Measurements from ENCODE around the gene WDCP. TPM values are rescaled to one million over a fixed set of nuclear protein-coding genes. Genes with fewer than 3 reads are reported as not detected.
"Not testable (repeated sequence)": the region's sequence is repeated elsewhere in the genome, so short reads cannot be mapped to it uniquely, and the experiment has no call there.

Gene WDCP, protein sequence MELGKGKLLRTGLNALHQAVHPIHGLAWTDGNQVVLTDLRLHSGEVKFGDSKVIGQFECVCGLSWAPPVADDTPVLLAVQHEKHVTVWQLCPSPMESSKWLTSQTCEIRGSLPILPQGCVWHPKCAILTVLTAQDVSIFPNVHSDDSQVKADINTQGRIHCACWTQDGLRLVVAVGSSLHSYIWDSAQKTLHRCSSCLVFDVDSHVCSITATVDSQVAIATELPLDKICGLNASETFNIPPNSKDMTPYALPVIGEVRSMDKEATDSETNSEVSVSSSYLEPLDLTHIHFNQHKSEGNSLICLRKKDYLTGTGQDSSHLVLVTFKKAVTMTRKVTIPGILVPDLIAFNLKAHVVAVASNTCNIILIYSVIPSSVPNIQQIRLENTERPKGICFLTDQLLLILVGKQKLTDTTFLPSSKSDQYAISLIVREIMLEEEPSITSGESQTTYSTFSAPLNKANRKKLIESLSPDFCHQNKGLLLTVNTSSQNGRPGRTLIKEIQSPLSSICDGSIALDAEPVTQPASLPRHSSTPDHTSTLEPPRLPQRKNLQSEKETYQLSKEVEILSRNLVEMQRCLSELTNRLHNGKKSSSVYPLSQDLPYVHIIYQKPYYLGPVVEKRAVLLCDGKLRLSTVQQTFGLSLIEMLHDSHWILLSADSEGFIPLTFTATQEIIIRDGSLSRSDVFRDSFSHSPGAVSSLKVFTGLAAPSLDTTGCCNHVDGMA
- polyA plus RNA-seq: 6.7 TPM
- long read RNA-seq, donor 1, partial matches to known transcripts: 0 of 1 reads
- long read RNA-seq, donor 1, other reads (novel, unspliced or antisense): 0 of 1 reads
- long read RNA-seq, donor 2, partial matches to known transcripts: 0 of 2 reads
- long read RNA-seq, donor 2, other reads (novel, unspliced or antisense): 0 of 2 reads
- long read RNA-seq, donor 3: 0 reads
- long read RNA-seq, donor 4: 0 reads
- long read RNA-seq, donor 5, partial matches to known transcripts: 0 of 2 reads
- long read RNA-seq, donor 5, other reads (novel, unspliced or antisense): 0 of 2 reads
- long read RNA-seq, donor 6, partial matches to known transcripts: 0 of 1 reads
- long read RNA-seq, donor 6, other reads (novel, unspliced or antisense): 0 of 1 reads
- long read RNA-seq, donor 7, partial matches to known transcripts: 0 of 3 reads
- long read RNA-seq, donor 7, other reads (novel, unspliced or antisense): 0 of 3 reads
- long read RNA-seq, donor 8, partial matches to known transcripts: 11 of 17 reads
- long read RNA-seq, donor 8, other reads (novel, unspliced or antisense): 5 of 17 reads
- long read RNA-seq, donor 9: 0 reads
- long read RNA-seq, donor 10, partial matches to known transcripts: 16 of 31 reads
- long read RNA-seq, donor 10, other reads (novel, unspliced or antisense): 12 of 31 reads
- long read RNA-seq, donor 11, partial matches to known transcripts: 0 of 1 reads
- long read RNA-seq, donor 11, other reads (novel, unspliced or antisense): 0 of 1 reads

DNA sequence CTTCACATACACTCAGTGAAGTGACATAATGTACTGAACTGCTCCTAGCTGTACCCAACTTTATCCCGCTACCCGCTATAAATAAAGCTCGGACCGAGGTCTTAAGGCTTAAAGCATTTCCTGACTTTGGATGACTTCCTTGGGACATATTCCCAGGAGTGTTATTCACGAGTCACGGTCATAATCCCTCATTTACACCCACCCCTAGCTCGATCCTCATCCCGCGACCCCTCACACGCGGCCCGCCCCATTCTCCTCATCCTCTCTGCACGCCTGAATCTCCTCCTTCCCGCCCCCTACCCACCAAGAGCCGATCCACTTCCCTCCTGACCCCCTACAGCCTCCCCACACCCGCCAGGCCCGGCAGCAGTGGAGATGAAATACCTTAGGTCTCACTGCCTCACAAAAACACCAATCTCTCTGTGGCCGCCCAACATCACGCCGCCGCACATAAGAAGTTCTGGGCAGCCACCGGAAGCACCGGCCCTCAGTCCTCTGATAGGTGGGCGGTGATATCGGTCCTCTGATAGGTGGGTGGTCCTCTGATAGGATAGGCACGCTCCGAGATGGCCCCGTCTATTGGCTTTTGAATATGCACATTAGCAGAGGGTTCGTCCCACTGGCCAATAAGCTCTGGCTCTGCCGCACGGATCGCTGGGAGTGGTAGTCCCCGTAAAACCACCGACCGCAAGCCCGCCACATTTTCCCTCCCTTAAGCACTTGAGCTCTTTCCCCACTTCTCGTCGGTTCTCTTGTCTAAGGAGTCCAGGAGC lies at the start of gene WDCP:
TSS of gene WDCP (minus strand) at position 462 of the 773 bp plus-strand sequence. CDS start 7,897 bp downstream, outside the sequence.
- Histone ChIP-seq H3K36me3 (ENCODE audit: control insufficient read depth, insufficient read depth, low read length) (no peaks in the 10 kb centered on the region), H3K27me3 (ENCODE audit: control insufficient read depth, insufficient read depth, low read length) (peaks cover 21% of the 10 kb centered on the region), H3K9me3 (ENCODE audit: control insufficient read depth, low read depth, low read length) (no peaks in the 10 kb centered on the region), H3K4me3 (ENCODE audit: low read length) (peak within 1 kb of the TSS; percentile 70), H3K4me1 (ENCODE audit: control insufficient read depth, insufficient read depth, low read length) (peaks cover 8% of the 10 kb centered on the region), H3K27ac (ENCODE audit: low read length) (peak within 1 kb of the TSS; percentile 14)
- WGBS (ENCODE audit: insufficient coverage, low lambda C conversion rate): no CpG with 5 or more reads among the region's 38 CpGs
- peak; percentile 95 to 97 for DNase-seq

DNA sequence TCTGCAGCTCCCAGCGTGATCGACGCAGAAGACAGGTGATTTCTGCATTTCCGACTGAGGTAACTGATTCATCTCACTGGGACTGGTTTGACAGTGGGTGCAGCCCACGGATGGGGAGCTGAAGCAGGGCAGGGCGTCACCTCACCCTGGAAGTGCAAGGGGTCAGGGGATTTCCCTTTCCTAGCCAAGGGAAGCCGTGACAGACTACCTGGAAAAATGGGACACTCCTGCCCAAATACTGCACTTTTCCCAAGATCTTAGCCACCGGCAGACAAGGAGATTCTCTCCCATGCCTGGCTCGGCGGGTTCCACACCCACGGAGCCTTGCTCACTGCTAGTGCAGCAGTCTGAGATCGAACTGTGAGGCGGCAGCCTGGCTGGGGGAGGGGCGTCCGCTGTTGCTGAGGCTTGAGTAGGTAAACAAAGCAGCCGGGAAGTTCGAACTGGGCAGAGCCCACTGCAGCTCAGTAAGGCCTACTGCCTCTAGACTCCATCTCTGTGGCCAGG lies 48.0 kb upstream of the WDCP start:
- H3K36me3 ChIP-seq (ENCODE audit: control insufficient read depth, insufficient read depth, low read length); H3K4me1 ChIP-seq (ENCODE audit: control insufficient read depth, insufficient read depth, low read length); DNase-seq; H3K9me3 ChIP-seq (ENCODE audit: control insufficient read depth, low read depth, low read length); H3K27ac ChIP-seq (ENCODE audit: low read length); H3K4me3 ChIP-seq (ENCODE audit: low read length); H3K27me3 ChIP-seq (ENCODE audit: control insufficient read depth, insufficient read depth, low read length): not testable (repeated sequence)
- WGBS (ENCODE audit: insufficient coverage, low lambda C conversion rate): no CpG with 5 or more reads among the region's 17 CpGs

DNA sequence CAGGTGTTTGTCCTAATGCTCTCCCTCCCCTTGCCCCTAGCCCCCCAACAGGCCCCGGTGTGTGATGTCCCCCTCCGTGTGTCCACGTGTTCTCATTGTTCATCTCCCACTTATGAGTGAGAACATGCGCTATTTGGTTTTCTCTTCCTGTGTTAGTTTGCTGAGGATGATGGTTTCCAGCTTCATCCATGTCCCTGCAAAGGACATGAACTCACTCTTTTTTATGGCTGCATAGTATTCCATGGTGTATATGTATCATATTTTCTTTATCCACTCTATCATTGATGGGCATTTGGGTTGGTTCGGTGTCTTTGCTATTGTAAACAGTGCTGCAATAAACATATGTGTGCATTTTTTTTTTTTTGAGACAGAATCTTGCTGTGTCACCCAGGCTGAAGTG lies 46.1 kb upstream of the WDCP start:
- DNase-seq; H3K27ac ChIP-seq (ENCODE audit: low read length); H3K36me3 ChIP-seq (ENCODE audit: control insufficient read depth, insufficient read depth, low read length); H3K27me3 ChIP-seq (ENCODE audit: control insufficient read depth, insufficient read depth, low read length); H3K4me1 ChIP-seq (ENCODE audit: control insufficient read depth, insufficient read depth, low read length); H3K4me3 ChIP-seq (ENCODE audit: low read length); H3K9me3 ChIP-seq (ENCODE audit: control insufficient read depth, low read depth, low read length): not testable (repeated sequence)
- whole genome bisulfite sequencing (ENCODE audit: insufficient coverage, low lambda C conversion rate): no CpG with 5 or more reads among the region's 5 CpGs

DNA sequence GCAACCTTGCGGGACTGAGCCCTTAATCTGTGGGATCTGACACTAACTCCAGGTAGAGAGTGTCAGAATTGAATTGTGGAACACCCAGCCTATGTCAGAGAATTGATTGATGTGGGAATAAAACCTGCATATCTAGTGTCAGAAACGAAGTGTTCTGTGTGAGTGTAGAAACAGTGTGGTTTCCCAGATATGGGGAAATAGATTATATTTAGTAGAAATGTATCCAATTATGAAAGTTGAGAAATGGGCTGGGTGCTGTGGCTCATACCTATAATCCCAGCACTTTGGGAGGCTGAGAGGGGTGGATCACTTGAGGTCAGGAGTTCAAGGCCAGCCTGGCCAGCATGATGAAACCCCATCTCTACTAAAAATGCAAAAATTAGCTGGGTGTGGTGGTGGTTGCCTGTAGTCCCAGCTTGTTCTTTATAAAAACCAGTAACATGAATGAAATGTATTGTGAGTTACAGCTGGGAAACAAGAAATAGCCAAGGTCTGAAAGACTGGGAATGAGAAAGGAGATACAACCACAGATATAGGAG lies 41.7 kb upstream of the WDCP start:
- Histone ChIP-seq H3K9me3 (ENCODE audit: control insufficient read depth, low read depth, low read length) (no peaks in the 10 kb centered on the region), H3K27me3 (ENCODE audit: control insufficient read depth, insufficient read depth, low read length) (no peaks in the 10 kb centered on the region), H3K4me1 (ENCODE audit: control insufficient read depth, insufficient read depth, low read length) (peaks cover 5% of the 10 kb centered on the region), H3K4me3 (ENCODE audit: low read length) (no peak overlapping the region), H3K36me3 (ENCODE audit: control insufficient read depth, insufficient read depth, low read length) (peaks cover 4% of the 10 kb centered on the region), H3K27ac (ENCODE audit: low read length) (no peak overlapping the region)
- DNase-seq: no peak
- no CpG with 5 or more reads among the region's 2 CpGs for WGBS (ENCODE audit: insufficient coverage, low lambda C conversion rate)

DNA sequence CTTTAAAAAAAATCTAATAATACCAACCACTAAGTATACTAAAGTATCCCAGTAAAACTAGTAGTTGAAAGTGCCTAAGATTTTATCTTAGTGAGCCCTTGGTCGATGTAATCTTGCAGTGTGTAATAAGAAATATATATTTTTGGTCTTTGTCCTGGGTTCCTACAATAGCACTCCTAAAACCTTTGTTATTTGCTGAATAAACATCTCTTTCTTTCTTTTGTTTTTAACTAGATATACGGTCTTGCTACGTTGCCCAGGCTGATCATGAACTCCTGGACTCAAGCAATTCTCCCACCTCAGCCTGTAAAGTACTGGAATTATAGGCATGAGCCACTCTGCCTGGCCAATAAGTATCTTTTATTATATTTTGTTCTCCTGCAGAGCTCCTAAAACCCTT lies 39.8 kb upstream of the WDCP start:
- WGBS (ENCODE audit: insufficient coverage, low lambda C conversion rate): 69% methylated on average over 2 of the region's 3 CpGs
- H3K27ac ChIP-seq (ENCODE audit: low read length): no peak overlapping the region
- no peak for DNase-seq

DNA sequence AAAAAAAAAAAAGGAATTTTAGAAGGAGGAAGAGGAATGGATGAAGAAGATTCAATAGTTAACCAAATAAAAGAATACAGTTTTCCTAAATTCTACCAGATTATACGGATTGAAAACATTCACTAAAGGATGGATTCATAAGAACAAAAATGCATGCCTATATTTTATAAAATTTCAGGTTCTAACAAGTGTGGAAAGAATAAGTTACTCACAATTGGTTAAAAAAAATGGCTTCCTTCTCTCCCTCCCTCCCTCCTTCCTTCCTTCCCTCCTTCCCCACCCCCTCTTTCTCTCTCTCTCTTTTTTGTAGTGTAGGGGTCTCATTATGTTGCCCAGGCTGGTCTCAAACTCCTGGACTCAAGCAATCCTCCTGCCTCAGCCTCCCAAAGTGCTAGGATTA lies 39.0 kb upstream of the WDCP start:
- H3K9me3 ChIP-seq (ENCODE audit: control insufficient read depth, low read depth, low read length): no peaks in the 10 kb centered on the region
- 100% methylated on average over 1 of the region's 1 CpG for WGBS (ENCODE audit: insufficient coverage, low lambda C conversion rate)
- H3K4me3 ChIP-seq (ENCODE audit: low read length): no peak overlapping the region
- no peaks in the 10 kb centered on the region for H3K27me3 ChIP-seq (ENCODE audit: control insufficient read depth, insufficient read depth, low read length)
- H3K36me3 ChIP-seq (ENCODE audit: control insufficient read depth, insufficient read depth, low read length): peaks cover 18% of the 10 kb centered on the region
- H3K27ac ChIP-seq (ENCODE audit: low read length): no peak overlapping the region
- peaks cover 16% of the 10 kb centered on the region for H3K4me1 ChIP-seq (ENCODE audit: control insufficient read depth, insufficient read depth, low read length)
- no peak for DNase-seq

More for the DNA sequence above, 39.8 kb upstream of the WDCP start:
- no peaks in the 10 kb centered on the region for H3K9me3 ChIP-seq (ENCODE audit: control insufficient read depth, low read depth, low read length)
- H3K4me1 ChIP-seq (ENCODE audit: control insufficient read depth, insufficient read depth, low read length): peaks cover 16% of the 10 kb centered on the region
- peaks cover 14% of the 10 kb centered on the region for H3K36me3 ChIP-seq (ENCODE audit: control insufficient read depth, insufficient read depth, low read length)
- no peaks in the 10 kb centered on the region for H3K27me3 ChIP-seq (ENCODE audit: control insufficient read depth, insufficient read depth, low read length)
- no peak overlapping the region for H3K4me3 ChIP-seq (ENCODE audit: low read length)

DNA sequence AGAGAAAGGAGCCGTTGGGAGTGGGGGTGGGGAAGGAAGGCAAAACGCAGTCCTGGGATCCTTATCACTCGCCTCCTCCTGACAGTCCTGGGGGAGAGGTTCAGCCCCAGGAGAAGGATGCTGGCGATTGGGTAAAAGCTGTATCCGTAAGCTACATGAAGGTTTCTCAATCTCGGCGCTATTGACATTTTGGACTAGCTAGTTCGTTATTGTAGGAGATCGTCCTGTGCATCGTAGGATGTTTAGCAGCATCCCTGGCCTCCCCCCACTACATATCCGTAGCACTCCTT lies 38.0 kb upstream of the WDCP start:
- DNase-seq: no peak
- H3K27me3 ChIP-seq (ENCODE audit: control insufficient read depth, insufficient read depth, low read length): no peaks in the 10 kb centered on the region
- peaks cover 26% of the 10 kb centered on the region for H3K36me3 ChIP-seq (ENCODE audit: control insufficient read depth, insufficient read depth, low read length)
- no CpG with 5 or more reads among the region's 11 CpGs for WGBS (ENCODE audit: insufficient coverage, low lambda C conversion rate)
- H3K4me1 ChIP-seq (ENCODE audit: control insufficient read depth, insufficient read depth, low read length): peaks cover 16% of the 10 kb centered on the region
- H3K9me3 ChIP-seq (ENCODE audit: control insufficient read depth, low read depth, low read length): no peaks in the 10 kb centered on the region
- H3K27ac ChIP-seq (ENCODE audit: low read length): peak overlapping the region; percentile 94
- H3K4me3 ChIP-seq (ENCODE audit: low read length): peak overlapping the region; percentile 67

DNA sequence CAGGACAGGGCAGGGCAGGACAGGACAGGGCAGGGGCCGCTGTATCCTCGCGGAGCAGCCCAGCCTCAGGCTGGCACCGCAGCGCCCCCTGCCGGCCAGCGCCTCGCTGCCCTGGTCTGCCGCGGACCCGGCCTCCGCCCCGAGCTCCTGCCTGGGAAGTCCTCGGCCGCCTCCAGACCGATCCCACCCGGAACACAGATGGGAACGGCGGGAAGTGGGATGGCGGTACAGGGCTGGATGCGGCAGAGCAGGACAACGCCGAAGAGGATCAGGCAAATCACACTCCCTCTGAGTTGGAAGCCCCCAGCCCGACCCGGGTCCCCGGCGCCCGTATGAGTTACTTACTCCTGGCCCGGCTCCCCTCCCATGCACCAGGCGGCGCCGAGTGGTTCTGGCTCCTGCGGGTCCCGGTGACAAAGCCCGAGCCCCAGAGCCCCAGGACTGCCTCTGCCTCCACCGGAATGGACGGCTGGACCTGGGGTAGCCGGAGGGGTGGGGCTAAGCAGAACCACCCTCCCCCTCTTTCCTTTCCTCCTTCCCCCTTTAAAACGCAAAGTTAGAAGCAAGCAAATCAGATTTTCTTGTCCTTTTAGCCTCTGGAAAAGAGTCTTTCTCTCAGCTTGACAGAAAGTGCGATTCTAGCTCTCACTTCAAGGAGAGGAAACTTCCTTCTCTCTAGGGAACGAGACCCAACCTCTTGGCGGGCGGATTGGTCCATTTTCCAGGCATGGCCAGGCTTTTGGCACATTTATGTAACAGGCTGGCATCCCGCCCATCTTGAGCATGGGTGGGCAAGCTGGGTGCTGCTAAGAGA lies 37.4 kb upstream of the WDCP start, which contains the start of gene TP53I3:
TSS of gene TP53I3 (minus strand) at position 449 of the 814 bp plus-strand sequence. CDS start 508 bp downstream, outside the sequence.
- Histone ChIP-seq H3K9me3 (ENCODE audit: control insufficient read depth, low read depth, low read length) (no peaks in the 10 kb centered on the region), H3K36me3 (ENCODE audit: control insufficient read depth, insufficient read depth, low read length) (peaks cover 30% of the 10 kb centered on the region), H3K27me3 (ENCODE audit: control insufficient read depth, insufficient read depth, low read length) (no peaks in the 10 kb centered on the region), H3K4me3 (ENCODE audit: low read length) (peak within 1 kb of the TSS; percentile 67), H3K4me1 (ENCODE audit: control insufficient read depth, insufficient read depth, low read length) (peaks cover 16% of the 10 kb centered on the region), H3K27ac (ENCODE audit: low read length) (peak within 1 kb of the TSS; percentile 94)
- WGBS (ENCODE audit: insufficient coverage, low lambda C conversion rate): no CpG with 5 or more reads among the region's 44 CpGs
- peak in 1 of 2 donors; percentile 95 for DNase-seq

Measured in large intestine (tissue), 12 donors.